GM19238 (cell line): ENCODE results near the gene SLC25A4.
A peak's percentile ranks its signal among the peaks of the same experiment; 100 is the strongest.
"Not testable (repeated sequence)": the region's sequence is repeated elsewhere in the genome, so short reads cannot be mapped to it uniquely, and the experiment has no call there.

Source experiments
- DNase-seq: peaks from one replicate; pipeline ENCODE4 v3.0.0; 2011; ENCODE audit warnings: low spot score; ENCODE audit not compliant: insufficient read length

SLC25A4 gene

GRCh38 chr4:185142912-185143600 lies at the start of gene SLC25A4:
TSS of gene SLC25A4 (plus strand) at chr4:185143266. CDS start at chr4:185143373, 107 bp downstream.
- DNase-seq, result peak; percentile 93

DNA sequence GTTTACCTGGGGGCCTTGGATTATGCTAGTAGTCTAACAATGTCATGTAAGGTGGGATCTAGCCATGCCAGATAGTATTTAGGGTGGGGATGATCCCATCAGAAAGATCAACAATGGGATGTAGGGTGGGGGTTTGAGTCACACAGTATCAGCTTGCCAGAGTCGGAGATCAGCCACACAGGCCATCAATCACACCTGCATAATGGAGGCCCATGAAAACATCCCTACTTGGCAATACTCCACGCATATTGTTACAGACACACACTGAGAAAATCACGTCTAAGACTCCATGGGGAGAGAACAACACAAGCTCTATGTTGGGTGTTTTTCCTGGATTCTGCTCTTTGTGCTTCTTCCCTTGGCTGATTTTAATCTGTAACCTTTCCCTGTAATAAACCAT lies 49.5 kb upstream of the SLC25A4 start:
- no peak for DNase-seq

DNA sequence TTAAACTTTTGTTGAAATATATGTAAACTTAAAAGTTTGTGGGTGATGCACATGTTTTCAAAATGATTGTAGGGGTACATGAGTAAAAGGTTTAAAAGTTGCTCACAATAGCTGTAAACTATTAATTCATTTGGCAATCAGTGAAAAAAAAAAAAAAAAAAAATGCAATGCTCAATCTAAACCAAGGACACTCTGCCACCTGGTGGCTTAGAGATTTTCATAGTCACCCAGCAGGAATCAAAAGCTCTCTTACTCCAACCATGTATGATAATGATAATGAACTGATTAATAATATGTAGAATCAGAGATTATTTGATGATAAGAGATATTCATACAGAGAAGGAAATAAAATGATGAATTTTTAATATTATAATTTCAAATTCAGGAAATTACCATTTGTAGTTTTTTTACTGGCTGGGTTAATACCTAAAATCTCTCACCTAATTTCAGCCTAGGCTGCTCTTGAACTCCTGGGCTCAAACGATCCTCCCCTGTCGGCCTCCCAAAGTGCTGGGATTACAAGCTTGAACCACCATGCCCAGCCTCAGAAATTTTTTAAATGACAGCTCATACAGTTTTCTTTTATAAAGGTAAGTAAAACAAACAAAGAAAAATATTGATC lies 46.9 kb upstream of the SLC25A4 start:
- DNase-seq, result no peak

GRCh38 chr4:185098474-185098873 lies 44.6 kb upstream of the SLC25A4 start:
- DNase-seq, result no peak

DNA sequence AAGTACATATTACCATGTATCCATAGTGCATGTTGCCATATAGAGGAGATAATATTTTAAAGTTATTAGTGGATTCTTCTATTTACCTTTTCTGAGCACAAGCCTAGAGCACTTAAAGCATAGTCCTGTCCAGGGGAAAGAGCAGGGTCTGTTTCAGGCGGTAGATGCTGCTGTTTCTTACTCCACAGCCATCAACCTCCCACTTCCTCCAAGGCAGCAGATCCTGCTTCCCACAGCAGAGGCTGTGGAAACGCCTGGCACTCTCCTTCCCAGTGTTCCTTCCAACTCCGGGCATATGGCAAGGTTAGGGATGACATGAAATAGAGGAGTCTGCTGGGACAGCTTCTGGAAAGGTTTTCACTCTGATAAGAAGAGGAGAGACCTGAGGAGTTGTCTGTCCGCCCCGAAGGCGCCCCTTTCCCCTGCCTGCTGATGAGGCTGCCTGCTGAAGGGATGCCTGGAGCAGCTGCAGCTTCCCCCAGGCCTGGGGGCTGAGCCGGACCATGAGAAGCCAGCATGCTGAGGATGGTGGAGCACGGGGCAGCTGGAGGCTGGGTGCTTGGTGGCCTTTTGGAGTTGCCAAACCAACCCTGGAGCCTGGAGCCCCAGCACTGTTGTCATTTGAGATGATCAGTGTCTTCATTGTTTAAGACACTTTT lies 43.9 kb upstream of the SLC25A4 start:
- DNase-seq, result no peak

GRCh38 chr4:185099940-185100339 lies 43.1 kb upstream of the SLC25A4 start:
- DNase-seq, result no peak

DNA sequence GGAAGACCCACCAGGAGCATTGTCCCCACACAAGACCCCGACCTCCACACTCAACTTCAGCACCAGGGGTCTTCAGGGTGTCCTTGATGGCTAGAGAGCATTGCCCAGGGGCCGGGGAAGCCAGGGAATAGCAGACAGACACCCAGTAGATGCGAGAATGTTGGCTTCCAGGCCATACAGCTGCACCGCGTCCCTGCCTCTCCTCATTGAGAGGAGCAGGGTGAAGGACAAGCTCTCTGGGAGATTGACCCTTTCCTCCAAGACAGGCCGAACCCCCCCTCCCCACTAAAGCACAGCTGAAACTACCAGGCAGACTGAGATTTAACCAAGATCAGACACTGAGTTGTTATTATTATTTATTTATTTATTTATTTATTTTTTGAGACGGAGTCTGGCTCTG lies 42.6 kb upstream of the SLC25A4 start:
- DNase-seq, result no peak

DNA sequence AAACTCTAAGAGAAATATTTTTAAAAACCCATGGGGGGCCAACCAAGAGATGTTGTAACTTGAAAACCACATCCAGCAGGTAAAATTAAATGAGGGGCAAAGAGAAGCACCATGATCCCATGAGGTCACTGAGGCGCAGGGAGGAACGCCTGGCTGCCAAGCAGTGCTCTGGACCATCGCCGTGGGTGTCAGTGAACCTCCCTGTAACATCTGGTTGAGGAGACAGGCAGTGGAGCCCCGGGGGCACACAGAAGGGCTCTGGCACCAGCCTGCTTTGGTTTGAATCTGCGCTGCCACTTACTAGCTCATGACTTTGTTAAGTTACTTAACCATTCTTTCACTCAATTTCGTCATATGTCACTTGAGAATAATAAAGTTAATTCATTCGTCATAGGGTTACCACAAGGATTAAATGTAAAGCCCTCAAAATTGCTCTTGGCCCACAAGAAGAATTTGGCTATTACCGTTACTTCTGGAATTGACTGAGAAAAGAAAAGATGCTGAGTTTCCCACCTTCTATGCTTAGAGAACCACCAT lies 41.6 kb upstream of the SLC25A4 start:
- DNase-seq, result no peak

GRCh38 chr4:185104733-185105132 lies 38.3 kb upstream of the SLC25A4 start:
- no peak for DNase-seq

- DNase-seq, result no peak
Measured at GRCh38 chr4:185106353-185106752, 36.7 kb upstream of the SLC25A4 start.

- not testable (repeated sequence) for DNase-seq
Measured at GRCh38 chr4:185107574-185107973, 35.5 kb upstream of the SLC25A4 start.

- no peak for DNase-seq
Measured at GRCh38 chr4:185108185-185108584, 34.9 kb upstream of the SLC25A4 start.

GRCh38 chr4:185108669-185109068 lies 34.4 kb upstream of the SLC25A4 start:
- DNase-seq, result no peak

DNA sequence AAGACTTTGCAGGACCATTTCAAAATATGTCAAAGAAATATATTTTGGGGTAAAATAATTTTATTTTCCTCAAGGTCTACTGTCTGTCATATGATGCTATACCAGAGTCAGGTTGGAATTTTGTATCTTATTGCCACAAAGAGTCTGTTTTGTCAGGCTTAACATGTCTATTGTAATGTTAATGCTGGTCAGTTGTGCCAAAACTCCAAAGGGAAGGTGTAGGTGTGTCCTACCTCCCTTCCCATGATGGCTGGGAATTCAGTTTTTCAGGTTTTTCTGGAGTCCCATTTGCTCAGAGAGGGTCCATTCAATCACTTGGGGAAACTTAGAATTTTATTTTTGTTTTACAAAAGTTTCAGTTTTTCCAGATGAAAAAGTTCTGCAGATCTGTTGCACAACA lies 33.3 kb upstream of the SLC25A4 start:
- DNase-seq, result no peak

DNA sequence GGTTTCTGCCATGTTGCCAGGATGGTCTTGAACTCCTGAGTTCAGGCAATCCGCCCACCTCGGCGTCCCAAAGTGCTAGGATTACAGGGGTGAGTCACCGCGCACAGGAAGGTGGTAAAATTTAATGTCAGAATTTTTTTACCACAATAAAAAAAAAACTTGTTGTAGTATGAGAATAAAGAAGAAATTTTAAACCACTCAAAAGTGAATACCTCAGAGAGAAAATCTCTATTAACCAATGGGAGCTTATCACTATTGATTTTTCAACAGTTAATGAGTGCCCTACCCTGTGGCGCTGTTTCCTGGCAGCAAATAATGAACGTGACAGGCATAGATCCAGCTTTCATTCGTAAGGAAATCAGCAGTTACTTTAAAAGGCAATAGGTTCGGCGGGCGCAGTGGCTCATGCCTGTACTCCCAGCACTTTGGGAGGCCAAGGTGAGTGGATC lies 32.7 kb upstream of the SLC25A4 start:
- DNase-seq, result no peak

- no peak for DNase-seq
Measured at GRCh38 chr4:185112104-185112503, 31.0 kb upstream of the SLC25A4 start.

- DNase-seq, result no peak
Measured at GRCh38 chr4:185113340-185113739, 29.7 kb upstream of the SLC25A4 start.

GRCh38 chr4:185115827-185116232 lies 27.2 kb upstream of the SLC25A4 start:
- DNase-seq, result no peak

GRCh38 chr4:185117300-185117934 lies 25.6 kb upstream of the SLC25A4 start:
- no peak for DNase-seq

- no peak for DNase-seq
Measured at GRCh38 chr4:185118876-185119275, 24.2 kb upstream of the SLC25A4 start.

DNA sequence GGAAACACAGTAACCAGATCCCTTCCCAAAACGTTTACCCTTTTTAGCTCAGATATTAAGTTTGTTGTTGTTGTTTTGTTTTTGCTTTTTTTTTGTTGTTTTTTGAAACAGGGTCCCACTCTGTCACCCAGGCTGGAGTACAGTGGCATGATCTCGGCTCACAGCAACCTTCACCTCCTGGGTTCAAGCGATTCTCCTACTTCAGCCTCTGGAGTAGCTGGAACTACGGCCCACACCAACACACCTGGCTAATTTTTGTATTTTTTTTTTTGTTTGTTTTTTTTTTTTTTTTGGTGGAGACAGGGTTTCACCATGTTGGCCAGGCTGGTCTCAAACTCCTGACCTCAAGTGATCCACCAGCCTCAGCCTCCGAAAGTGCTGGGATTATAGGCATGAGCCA lies 23.6 kb upstream of the SLC25A4 start:
- DNase-seq, result not testable (repeated sequence)
